NCI-H345 (cell line): ENCODE results near the gene PNISR.

Experiments used
- DNase-seq: peaks from one replicate; lab custom pipeline; 2025; lab: John Stamatoyannopoulos, UW

The PNISR gene

GRCh38 chr6:99402448-99402847 lies 22.7 kb downstream of the PNISR start:
- DNase-seq = no peak

GRCh38 chr6:99397287-99397686 lies 27.8 kb downstream of the PNISR start:
- no peak for DNase-seq

GRCh38 chr6:99393698-99394531 lies 31.2 kb downstream of the PNISR start, which contains the start of gene COQ3:
COQ3 (minus strand) TSS chr6:99394195; CDS start chr6:99394179, 16 bp downstream.
- DNase-seq = peak; percentile 79

DNA sequence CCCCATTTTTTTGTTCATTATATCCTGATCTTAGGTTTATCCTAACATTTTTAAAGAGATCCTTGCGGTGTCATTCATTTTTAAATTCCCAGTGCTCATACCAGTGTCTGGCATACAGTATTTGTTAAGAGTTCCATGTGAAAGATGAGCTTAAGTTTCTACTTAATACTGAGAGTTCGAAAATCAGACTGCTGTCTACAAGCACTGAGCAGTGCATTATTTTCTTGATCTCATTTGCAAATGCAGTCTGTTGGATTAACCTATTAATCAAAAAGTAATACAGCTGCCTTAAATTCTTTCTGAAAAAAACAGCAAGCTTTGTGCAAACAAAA lies 31.8 kb downstream of the PNISR start:
- DNase-seq = no peak

- DNase-seq = no peak
These were observed 34.2 kb downstream of the PNISR start for GRCh38 chr6:99390896-99391295.

- DNase-seq = no peak
These were observed 40.6 kb downstream of the PNISR start for GRCh38 chr6:99384507-99384906.

DNA sequence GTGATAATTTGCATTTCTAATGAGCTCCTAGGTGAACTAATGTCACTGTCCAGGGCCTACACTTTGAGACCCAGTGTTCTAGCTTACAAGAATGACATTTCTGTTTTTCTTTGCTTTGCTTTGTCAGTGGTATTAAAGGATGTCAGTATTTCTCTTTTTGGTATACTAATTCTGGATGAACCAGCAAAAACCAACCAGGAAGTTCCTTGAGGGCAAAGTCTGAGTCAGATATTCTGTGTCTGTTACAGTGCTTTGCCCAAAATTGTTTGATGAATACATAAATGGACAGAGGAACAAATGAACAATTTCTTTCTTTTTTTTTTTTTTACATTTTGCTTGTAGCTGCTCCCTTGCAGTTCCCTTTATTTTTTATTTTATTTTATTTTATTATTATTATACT lies 46.5 kb downstream of the PNISR start:
- DNase-seq = no peak

GRCh38 chr6:99369533-99369932 lies 55.6 kb downstream of the PNISR start:
- no peak for DNase-seq

GRCh38 chr6:99366852-99367251 lies 58.3 kb downstream of the PNISR start:
- DNase-seq = no peak

DNA sequence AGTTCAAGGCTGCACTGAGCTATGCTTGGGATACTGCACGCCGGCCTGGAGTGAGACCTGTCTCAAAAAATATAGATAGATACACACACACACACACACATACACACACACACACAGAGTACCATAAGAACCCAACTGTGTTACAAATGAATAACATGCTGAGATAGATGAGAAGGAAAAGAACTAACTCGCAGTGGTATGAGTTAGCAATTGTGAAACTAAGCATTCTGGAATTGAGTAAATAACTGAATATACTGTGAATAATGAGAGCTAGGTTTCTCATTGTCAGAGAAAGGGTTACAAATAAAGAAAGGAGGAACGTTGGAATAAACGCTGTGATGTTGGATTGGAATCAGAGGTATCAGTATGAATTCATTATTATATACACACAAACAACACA lies 61.1 kb downstream of the PNISR start:
- no peak for DNase-seq

- no peak for DNase-seq
These were observed 62.3 kb downstream of the PNISR start for GRCh38 chr6:99362678-99363268.

DNA sequence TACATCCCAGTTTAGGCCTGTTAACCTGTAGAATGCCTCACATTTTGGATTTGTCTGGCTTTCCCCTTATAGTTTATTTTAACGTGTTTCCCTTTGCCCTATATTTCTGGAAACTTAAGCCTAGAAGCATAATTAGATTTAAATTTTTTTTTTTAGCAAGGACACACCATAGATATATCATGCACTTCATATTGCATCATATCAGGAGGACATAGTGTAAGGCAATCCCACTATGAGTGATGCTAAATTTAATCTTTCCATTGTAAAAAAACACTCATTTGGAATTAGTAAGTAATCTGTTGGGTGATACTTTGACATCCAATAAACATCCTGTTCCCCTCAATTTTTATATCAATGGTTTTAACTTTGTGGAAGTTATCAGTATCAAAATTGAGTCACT lies 65.3 kb downstream of the PNISR start:
- DNase-seq = no peak

DNA sequence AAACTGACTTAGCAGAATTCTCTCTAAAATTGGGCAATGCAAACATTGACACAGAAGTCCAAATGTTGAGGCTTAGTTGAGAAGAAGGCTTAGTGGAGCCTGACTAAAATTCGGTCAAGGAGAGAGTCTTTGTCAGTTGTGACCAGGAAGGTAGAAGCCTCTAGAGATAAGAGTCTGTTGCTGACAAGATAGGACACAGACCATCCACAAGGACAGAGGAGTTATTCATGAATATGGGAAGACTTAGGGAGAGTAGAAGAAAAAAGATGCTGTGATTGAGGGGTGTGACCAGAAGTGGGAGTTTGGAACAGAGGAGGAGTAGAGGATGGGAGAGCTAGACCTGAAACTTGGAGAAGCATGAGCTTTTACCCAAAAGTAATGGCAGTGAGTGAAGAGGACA lies 68.5 kb downstream of the PNISR start:
- DNase-seq = no peak

DNA sequence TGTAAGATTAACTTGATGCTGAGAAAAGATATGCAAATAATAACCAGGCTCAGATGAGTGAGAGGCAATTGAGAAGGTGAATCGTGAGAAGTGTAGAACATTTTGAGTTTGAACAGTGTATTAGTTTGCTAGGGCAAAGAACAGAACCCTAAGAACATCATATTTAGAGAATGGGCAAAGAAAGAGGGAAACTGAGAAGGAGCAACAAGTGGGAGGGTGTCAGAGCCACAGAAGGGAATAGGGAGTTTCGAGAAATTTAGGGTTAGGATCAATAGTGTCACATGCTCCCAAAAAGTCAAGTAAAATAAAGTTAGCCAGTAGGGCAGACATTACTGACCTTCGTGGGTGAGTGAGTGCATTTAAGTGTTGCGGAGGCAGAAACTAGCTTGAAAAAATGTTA lies 70.1 kb downstream of the PNISR start:
- no peak for DNase-seq

DNA sequence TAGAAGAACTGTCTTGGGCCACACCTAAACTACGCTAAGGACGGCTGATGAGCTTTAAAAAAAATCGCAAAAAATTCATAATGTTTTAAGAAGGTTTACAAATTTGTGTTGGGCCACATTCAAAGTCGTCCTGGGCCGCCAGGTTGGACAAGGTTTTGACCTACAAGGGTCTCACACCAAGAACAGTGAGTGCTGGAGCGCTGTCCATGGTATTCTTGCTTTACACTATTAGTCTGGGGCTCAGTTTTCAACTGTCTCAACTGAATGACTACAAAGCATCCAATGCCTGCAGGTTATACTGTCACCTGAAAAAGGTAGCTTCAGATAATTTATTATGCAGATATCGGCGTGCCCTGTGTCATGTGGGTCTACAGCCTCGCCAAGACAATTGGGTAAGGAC lies 72.0 kb downstream of the PNISR start:
- no peak for DNase-seq

DNA sequence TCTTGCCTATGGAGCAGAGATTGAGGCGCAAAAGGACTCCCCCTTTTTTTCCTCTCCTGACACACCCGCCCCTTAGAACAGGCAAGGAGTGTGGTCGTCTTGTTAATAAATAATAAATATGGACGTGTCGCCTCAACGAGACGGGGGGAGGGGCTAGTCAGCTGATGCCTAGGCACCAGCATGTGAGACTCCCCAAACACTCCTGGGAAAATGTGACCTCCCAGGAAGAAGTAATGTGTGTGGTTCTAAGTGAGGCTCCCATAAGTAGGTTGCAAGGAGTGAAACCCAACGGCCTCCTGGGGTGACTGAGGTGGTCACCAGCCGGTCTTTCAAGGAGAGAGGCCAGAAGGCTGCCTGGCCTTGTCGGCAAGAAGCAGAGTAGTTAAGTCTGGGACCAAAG lies 74.5 kb downstream of the PNISR start:
- peak; percentile 35 for DNase-seq

- peak; percentile 77 for DNase-seq
These were observed 75.7 kb downstream of the PNISR start, which contains the start of gene FAXC for GRCh38 chr6:99349171-99350141. FAXC (minus strand) TSS chr6:99349674; CDS start chr6:99349372, 302 bp downstream.

GRCh38 chr6:99348288-99349170 lies 76.6 kb downstream of the PNISR start:
- no peak for DNase-seq
